ENCODE data around the gene MED27. TPM values are rescaled to one million over a fixed set of nuclear protein-coding genes. Genes with fewer than 3 reads are reported as not detected.

The MED27 gene
- total and polyA plus RNA-seq, 12 donors: 8.0 to 20.7 (median 17.1) TPM

- DNase-seq: no peak
Observed at GRCh38 chr9:132043708-132044107, 36.0 kb downstream of the MED27 start.

GRCh38 chr9:132042324-132042723 lies 37.3 kb downstream of the MED27 start:
- 75 to 86% methylated on average over 4 of the region's 4 CpGs for WGBS, 2 donors
- ATAC-seq (no peak), DNase-seq (no peak)
- no peak overlapping the region for H3K27ac ChIP-seq
- no peak for TF ChIP-seq CTCF (IDR thresholded peaks at IDR 0.05)
- intact Hi-C loops (cut with DNase I): no loop called here
- peaks cover 0 to 10% (median 7%) of the 10 kb centered on the region in 9 donors for H3K4me1 ChIP-seq
- H3K9me3 ChIP-seq: no peaks in the 10 kb centered on the region
- peaks cover 0 to 7% (median 0%) of the 10 kb centered on the region in 9 donors for H3K36me3 ChIP-seq
- no peaks in the 10 kb centered on the region for H3K27me3 ChIP-seq
- no peak overlapping the region for H3K4me3 ChIP-seq

More at GRCh38 chr9:132043708-132044107, 36.0 kb downstream of the MED27 start:
- no peaks in the 10 kb centered on the region for H3K27me3 ChIP-seq
- 93 to 98% methylated on average over 3 of the region's 3 CpGs for WGBS, 2 donors
- H3K4me3 ChIP-seq: no peak overlapping the region
- intact Hi-C loops (cut with DNase I): no loop called here
- H3K27ac ChIP-seq: no peak overlapping the region
- no peak for ATAC-seq
- no peaks in the 10 kb centered on the region for H3K9me3 ChIP-seq
- H3K36me3 ChIP-seq: peaks cover 0 to 7% (median 0%) of the 10 kb centered on the region in 9 donors
- peaks cover 0 to 12% (median 7%) of the 10 kb centered on the region in 9 donors for H3K4me1 ChIP-seq
- no peak for TF ChIP-seq CTCF (IDR thresholded peaks at IDR 0.05)

GRCh38 chr9:132041798-132042197 lies 37.9 kb downstream of the MED27 start:
- ATAC-seq (no peak), DNase-seq (no peak)
- Histone ChIP-seq H3K36me3 (peaks cover 0 to 7% (median 0%) of the 10 kb centered on the region in 9 donors), H3K27ac (no peak overlapping the region), H3K4me3 (no peak overlapping the region), H3K9me3 (no peaks in the 10 kb centered on the region), H3K27me3 (no peaks in the 10 kb centered on the region), H3K4me1 (peaks cover 0 to 10% (median 7%) of the 10 kb centered on the region in 9 donors)
- TF ChIP-seq CTCF (IDR thresholded peaks at IDR 0.05): no peak
- intact Hi-C loops (cut with DNase I): no loop called here
- 92 to 93% methylated on average over 9 of the region's 9 CpGs for WGBS, 2 donors

GRCh38 chr9:132040808-132041207 lies 38.9 kb downstream of the MED27 start:
- no peak overlapping the region for H3K27ac ChIP-seq
- H3K36me3 ChIP-seq: peaks cover 0 to 7% (median 0%) of the 10 kb centered on the region in 9 donors
- H3K4me3 ChIP-seq: no peak overlapping the region
- peak in 2 of 8 donors; percentile 53 to 57 for ATAC-seq
- H3K4me1 ChIP-seq: peaks cover 0 to 10% (median 7%) of the 10 kb centered on the region in 9 donors
- no peak for DNase-seq
- intact Hi-C loops (cut with DNase I): no loop called here
- no peaks in the 10 kb centered on the region for H3K9me3 ChIP-seq
- 43 to 61% methylated on average over 5 of the region's 5 CpGs for WGBS, 2 donors
- no peak for TF ChIP-seq CTCF (IDR thresholded peaks at IDR 0.05)
- no peaks in the 10 kb centered on the region for H3K27me3 ChIP-seq

All from heart right ventricle (tissue), 16 donors.